HK-2 (cell line): ENCODE data around the gene SARDH.

Source experiments
- DNase-seq: peaks from one replicate; pipeline ENCODE4 v3.0.0-alpha.2; 2018; ENCODE audit not compliant: unreplicated experiment

Gene SARDH

DNA sequence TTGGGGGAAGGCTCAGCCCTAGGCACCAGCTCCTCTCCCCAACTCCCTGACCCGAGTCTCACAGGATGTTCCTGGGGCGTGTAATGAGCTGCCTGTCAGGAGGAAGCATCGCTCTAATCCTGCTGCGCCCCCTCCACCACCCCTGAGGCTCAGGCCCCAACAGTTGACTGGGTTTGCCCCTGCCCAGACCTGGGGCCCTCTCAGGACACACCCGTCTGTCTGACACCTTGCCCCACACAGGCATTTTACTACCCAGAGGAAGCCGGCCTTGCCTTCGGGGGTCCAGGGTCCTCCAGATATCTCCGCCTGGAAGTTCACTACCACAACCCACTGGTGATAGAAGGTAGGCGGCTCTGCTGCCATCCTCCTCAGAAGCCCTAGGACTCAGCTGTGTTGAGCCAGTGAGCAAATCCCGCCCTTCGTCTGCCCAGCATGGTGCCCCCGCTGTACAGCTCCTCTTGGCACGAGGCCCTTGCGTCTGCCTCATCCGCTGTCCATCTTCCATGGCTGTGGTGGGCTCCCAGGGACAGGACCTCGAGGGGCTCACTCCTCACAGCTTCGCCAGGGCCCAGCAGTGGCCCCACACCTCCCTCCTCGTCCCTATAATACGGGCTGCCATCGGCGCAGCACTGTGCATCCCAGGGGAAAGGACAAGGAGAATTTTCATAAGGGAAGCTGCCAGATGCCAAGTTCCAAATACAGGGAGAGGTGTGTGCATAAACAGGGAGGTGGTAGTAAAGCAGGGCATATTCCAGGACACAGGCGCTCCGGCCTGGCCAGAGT, 94.0 kb downstream of the SARDH start:
- no peak for DNase-seq

DNA sequence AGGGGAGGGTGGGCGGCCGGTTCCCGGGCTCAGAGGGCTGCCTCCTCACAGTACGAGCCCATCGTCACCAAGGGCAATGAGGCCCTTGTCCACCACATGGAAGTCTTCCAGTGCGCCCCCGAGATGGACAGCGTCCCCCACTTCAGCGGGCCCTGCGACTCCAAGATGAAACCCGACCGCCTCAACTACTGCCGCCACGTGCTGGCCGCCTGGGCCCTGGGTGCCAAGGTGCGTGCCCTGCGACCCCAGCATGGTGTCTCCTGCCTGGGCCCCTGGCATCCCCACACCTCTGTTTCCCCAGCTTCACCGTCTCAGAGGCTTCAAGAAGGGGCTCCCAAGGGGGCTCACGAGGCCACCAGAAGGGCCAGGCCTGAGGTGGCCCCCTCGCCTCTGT, 94.8 kb downstream of the SARDH start:
- no peak for DNase-seq

DNA sequence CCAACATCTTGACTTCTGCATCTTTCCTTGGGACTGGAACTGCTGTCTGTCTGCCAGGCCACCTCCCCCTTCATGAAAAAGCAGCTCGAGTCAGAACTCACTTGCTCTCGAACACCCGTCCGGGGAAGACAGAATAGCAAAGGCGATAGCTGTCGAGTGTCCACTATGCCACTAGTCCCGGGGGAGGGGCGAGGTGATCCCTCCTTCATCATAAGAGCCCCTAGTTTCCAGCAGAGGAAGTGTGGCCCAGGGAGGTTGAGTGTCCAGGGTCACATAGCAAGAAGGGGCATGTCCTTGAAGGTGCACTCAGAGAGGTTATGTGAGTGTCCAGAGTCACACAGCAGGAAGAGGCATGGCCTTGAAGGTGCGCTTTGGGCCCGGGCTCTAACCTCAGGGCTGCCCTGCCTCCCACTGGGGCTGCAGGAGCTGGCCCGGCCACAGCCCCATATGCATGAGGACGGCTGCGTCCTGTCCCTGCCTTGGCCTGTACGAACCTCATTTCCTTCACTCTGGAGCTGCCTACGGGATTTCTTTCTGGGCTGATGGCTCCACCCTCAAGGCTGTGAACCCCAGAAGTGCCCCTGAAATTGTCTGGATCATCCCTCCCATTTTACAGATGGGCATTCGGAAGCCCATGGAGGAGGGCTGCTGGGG, 95.3 kb downstream of the SARDH start:
- DNase-seq: no peak

DNA sequence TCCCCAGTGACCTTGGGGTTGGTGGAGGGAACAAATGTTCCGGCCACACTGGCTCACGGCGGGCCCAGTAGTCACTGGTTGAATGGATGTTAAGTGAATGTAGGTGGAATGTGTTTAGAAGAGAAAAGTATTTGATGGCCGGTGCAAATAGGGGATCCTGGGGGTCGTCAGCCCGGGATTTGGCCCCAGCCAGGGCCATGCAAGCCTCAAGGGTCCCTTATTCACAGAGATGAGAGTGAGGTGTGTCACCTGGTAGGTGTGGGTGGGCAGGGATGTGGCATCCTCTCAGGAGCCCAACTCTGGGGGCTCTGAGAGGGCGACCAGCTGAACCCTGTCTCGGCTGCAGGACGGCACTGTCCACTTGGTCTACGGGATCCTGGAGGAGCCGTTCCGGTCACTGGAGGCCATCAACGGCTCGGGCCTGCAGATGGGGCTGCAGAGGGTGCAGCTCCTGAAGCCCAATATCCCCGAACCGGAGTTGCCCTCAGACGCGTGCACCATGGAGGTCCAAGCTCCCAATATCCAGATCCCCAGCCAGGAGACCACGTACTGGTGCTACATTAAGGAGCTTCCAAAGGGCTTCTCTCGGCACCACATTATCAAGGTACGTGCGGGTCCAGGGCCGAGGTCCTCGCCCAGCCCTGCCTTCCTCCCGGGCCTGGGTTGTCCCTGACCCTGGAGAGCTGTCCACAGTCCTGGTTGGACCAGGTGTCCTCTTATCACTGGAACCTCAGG, 96.1 kb downstream of the SARDH start:
- no peak for DNase-seq

DNA sequence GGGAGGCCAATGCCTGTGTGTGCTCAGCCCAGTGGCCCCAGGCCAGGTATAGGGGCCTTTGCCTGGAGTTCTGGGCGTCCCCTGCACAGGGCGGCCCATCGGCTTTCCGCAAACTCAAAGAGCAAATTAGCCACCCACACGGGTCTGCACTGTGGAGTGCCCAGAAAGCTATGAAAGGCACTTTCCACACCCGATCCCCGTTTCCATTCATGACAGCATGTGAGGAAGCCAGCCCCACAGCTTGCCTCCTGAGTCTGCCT, 96.8 kb downstream of the SARDH start:
- DNase-seq: no peak

DNA sequence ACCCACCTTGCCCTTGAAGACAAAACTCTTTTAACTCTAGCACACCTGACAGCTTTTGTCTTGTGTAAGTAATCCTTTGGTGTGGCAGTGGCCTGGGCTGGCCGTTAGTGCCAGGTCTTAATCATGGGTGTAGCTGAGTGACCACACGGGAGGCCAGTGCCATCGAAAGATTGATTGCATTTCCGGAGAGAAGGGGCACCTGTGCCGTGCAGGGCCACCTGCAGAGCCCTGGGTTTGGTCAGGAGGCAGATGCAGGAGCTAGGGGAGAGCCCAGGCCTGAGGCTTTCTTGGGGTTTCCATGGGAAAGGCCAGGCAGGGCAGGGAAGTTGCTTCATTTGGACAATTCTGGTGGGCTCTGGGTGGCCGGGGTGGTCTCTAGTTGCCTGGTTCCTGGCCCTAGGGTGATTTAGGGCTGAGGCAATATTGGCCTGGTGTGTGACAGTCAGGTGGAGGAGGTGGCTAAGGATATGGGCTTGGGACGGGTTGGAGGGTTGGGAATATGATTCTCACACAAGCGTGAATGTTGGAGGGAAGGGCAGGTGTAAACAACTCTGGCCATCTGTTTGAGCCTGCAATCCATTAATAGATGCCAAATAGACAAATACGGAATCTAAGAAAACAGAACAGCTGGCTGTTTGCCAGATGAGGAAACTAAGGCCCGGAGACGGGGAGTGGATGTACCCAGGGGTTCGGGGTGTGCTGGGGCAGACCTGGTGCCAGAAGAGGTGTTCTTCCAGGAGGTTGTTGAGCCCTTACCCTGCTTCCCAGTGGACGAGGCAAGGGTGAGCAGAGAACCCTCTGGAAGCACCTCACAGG, 97.4 kb downstream of the SARDH start:
- no peak for DNase-seq

DNA sequence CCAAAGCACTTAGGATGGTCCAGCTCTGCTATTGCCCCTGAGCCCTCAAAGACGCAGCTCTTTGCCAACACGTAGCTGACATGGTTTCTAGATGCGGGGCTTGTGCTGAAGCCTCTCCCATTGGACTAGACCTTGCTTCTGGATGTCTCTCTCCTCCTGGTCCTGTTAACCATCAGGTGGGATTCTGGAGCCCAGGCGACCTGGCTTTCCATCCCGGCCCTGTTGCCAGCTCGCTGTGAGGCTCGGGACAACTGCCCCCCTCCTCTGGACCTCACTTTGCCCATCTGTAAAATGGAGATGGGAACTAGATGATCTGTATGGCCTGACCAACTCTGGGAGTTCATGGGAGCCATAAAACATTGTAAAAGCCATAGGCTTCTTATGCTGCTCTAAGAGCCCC, 98.0 kb downstream of the SARDH start:
- no peak for DNase-seq

DNA sequence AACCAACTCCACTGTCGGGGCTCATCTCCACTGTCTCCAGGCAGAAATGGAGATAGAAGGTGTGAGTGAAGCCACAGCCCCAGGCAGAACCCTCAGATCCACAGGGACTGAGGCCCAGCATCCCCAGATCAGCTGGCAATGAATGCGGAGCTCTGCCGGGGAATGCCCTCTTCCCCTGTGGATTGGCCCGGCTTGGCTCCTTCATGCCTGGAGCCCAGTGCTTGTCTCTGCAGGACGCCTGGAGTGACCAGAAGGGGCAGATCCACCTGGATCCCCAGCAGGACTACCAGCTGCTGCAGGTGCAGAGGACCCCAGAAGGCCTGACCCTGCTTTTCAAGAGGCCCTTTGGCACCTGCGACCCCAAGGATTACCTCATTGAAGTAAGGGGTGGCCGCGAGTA, 98.5 kb downstream of the SARDH start:
- DNase-seq: no peak

DNA sequence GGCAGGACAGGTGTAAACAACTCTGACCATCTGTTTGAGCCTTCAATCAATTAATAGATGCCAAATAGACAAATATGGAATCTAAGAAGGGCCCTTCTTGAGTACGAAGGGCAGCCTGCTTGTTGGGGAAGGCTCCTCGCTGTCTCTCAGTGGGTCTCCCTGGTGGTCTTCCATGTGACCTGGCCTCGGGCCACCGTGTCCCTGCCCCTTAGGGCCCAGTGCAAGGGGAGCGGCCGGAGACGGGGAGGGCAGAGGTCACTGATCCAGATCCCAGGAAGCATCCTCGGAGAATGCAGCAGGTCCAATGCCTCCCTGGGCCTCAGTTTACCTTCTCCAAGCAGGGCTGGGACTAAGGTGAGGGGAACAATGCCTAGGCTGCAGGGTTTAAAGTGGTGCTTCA, 99.4 kb downstream of the SARDH start:
- DNase-seq: no peak

DNA sequence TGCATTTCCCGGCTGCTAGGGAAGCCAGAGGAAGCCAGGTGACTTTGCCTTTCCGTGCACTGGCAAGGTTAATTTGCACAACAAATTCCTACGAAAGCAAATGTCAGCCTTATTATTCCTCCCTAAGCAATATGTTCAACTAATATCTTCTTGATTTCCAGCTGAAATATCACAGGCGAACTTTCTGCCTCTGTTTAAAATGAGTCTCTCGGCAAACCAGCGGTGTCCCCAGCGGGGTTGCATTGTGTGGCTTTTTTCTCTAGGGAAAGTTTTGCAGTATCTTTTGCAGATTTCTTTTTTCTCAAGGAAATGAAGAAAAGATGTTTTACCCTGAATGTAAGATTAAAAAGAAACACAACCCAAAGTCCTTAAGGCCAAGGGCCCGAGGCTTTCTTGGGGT, 100.1 kb downstream of the SARDH start:
- no peak for DNase-seq

DNA sequence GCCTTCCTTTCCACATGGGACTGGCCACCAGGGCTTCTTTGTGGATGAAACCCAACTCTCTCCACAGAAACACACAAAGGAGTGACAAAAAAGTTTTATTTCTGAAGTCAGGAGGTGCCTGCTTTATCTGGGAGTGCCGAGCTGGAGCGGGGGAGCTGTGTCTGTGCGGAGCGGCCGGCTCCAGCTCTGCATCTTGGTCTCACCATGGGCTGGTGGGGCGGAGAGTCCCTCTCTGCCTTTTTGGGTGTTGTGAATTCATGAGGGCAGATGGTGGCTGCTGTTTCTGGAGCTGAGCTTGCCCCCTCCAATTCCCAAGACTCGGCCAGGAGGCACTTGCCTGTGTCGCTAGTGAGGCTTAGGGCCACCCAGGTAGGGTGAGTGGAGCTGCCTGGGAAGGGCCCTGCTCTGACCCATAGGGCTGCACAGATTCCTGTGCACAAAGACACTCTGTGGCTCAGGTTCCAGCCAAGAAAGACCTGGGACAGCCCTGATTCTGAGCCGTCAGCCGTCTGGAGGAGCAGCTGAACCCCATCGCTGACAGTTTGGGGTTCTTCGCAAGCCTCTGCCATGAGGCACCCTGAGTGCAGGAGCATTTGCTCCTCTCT, 100.6 kb downstream of the SARDH start:
- DNase-seq: no peak

DNA sequence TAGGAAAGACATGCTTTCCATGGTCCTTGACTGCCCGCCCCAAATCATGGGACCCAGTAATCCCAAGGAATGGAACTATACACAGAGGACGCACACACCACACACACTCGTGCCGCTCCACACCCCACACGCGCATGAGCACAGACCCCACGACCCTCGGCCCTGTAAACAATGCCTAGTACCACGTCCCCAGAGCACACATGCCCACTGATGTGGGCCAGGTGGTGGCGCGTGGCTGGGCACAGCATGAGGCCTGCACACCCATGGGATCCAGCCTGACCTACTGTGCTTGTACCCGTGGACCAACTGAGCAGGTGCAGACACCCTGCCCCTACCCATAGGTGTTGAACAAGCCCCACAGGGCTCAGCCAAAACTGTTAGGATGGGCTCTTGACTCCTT, 101.2 kb downstream of the SARDH start:
- DNase-seq: no peak

DNA sequence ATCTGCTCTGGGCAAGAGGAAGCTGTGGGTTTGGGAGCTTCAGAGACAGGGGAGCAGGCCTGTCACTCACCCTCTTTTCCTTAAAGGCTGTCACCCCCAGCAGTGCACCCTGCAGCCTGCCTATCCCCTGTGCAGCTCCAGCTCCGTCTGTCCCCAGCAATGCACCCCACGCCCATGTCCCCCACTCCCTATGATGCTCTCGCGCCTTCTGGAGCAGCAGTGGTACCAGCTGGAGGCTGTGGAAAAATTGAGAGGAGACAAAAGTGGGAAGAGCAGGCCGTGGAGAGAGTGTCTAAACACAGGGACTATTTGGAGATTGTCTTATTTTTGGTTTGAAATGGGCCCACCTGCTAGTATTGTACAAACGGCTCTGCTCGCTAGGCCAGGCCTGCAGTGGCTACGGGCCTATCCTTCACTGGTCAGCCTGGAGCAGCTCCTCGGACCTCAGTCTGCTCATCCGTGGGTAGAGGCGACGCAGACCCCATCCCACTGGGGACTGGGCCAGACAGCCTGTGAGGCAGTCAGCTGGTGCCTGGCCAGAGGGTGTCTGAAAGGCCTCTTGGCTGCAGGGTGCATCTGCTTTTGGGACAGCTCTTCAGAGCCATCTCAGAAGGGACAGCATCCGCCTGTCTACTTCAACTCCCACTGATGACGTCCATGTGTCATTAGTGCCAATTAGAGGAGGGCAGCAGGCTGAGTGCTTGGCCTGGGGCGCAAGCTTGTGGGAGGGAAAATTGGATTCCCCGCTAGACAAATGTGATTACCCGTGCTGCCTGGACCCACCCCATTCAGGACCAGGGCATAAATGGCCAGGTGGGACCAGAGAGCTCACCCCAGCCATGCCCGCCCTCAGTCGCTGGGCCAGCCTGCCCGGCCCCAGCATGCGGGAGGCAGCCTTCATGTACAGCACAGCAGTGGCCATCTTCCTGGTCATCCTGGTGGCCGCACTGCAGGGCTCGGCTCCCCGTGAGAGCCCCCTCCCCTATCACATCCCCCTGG, 102.3 kb downstream of the SARDH start, which contains the start of gene DBH:
DBH (plus strand) TSS at position 831 of the 999 bp plus-strand sequence; CDS start at position 840, 9 bp downstream.
- no peak for DNase-seq

DNA sequence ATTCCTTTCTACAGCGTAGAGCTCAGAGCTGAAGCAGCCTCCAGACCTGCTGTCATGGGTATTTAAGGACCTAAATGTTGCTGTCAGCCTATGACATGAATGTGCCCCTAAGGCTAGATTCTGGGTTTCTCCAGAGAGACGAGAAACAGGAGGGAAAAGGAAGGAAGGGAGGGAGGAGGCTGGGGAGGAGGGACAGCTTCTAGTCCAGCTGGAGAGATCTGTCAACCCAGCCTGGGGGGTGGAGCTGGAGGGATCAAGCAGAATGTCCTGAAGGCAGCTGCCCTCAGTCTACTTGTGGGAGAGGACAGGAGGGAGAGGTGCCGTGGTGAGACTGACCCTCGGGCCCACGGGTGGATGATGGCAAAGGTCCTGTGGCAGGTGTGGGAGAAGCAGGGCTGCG, 103.1 kb downstream of the SARDH start:
- no peak for DNase-seq

DNA sequence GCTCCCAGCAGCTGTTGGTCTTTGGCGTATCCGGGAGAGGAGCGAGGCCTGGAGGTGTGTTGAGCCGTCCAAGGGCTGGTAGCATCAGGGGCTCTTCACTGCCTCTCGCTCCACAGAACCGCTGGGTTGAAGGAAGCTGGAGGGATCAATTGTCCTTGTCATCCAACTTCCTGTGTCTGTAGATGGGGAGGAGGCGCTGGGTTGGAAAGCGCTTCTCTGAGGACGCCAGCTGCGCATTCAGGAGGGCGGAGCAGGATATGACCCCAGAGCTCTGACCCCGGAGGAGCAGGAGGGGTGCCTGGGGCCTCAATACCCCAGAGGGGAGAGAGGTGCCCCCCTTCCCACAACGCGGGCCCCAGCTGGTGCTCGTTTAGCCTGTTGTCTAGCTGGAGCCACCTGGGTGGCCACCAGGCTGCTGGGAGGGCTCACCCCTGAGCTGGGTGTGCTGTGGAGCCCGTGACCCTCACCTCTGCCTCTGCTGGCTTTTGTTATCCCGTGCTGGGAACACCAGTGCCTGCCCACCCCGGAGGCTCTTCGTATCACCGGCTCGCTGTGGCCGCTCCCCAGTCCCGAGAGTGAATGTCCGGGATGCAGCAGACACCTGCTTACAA, 104.0 kb downstream of the SARDH start:
- no peak for DNase-seq

DNA sequence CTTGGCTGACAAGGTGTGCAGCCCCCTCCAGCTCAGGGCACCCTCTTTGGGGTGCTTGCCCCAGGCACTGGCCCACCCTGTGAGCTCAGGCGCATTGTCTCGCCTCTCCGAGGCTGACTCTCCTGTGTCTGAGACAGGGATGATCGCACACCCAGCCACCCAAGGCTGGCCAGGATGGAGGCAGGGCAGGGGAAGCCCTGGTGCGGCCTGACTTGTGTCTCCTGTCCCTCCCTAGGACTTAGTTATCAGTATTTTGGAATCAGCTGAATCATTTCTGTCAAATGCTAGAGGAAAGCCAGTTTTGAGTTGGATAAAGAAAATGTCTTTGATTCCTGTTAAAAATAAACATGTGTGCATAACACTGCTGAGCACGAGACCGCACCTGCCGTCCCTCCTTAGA, 104.5 kb downstream of the SARDH start:
- DNase-seq: no peak

DNA sequence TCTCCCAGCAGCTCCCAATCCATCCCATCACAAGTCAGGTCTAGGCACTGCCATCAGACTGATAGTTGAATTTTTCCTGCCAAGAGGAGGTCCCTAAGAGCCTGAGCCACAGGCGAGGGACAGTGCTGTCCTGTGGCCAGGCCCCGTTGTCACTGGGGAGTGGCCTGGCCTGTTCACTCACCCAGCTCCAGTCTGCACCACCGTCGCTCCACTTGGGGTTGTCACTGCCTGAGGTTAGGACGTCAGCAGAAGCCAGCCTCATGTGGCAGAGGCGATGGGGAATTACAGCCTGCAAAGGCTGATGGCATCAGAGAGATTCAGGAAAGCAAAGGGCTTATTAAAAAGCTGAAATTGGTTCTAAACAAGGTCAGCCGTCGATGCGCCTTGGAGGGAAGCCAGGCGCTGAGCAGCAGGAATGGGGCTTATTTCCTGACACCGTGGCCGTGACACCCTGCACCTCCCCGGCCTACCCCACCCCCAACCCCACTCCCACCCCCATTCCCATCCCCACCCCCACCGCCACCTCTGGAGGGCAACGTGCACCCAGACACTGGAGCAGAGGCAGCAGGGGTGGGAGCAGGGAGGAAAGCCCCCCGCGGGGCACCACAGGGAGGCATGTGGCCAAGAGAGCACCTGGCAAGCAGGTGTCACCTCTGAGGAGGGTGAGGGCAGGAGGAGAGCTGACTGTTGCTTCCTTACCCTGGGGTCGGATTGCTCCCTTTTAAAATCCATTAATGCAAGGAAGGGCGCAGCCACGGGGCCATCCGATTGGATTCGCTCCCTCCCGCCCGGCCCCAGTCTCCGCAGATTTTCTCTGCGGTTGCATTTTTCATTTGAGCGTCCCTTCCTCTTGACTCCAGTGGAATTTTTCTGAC, 105.1 kb downstream of the SARDH start:
- DNase-seq: no peak

DNA sequence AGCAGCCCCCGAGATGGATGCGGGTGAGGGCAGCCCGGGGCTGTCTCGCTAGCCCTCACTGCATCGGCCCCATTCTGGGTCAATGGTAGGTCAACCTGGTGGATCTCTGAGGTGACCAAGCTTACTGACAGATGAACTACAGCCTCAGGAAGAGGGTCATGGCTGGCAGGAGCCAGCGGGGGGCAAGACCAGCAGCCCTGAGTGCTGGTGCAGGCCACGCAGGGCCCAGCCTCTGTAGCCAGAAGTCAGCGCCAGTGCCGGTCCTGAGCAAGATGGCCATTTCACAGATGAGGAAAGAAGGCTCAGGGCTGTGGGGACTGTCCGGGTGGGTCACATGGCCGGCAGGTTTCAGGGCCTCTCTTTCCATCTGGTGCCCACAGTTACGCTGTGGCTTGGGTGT, 107.0 kb downstream of the SARDH start:
- no peak for DNase-seq
